ENCODE data around the gene ACAD8. TPM values are rescaled to one million over a fixed set of nuclear protein-coding genes. Genes with fewer than 3 reads are reported as not detected.

The ACAD8 gene
- 29.8 and 39.8 TPM in 2 replicates for polyA plus RNA-seq (2012; rRNA removed)
- polyA plus RNA-seq (2012; cell fraction: cytosol; rRNA removed), result 20.8 and 23.6 TPM in 2 replicates
- 64.9 and 101 TPM in 2 replicates for polyA plus RNA-seq (2012; cell fraction: nucleus; rRNA removed)

DNA sequence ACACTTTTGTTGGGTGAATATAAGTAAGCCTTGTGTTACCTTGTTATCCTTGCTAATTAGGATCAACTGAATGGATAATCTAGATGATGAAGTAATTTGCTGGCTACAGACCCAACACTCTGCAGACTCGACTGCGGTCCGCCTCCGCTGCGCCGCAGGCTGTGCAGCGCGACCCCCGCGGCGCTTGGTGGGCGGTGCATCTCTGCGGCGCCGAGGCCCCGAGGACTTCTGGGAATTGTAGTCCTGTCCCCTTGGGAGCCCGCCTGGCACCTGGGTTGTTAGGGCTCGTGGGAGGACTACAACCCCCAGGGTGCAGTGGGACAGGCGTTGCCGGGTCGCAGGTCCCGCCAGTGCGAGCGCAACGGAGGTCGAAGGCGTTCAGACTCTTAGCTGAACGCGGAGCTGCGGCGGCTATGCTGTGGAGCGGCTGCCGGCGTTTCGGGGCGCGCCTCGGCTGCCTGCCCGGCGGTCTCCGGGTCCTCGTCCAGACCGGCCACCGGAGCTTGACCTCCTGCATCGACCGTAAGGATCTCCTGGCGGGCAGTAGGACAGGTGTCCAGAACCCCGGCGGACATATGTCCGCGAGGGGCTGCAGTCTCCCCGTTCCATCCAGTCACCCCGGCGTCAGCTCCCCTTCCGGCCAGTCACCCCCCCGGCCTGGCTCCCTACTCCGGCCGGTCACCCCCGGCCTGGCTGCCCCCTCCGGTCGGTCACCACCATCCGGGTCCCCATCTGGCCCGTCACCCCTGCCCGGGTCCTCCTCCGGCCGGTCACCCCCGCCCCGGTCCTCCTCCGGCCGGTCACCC, at the start of gene ACAD8, which contains the start of gene THYN1:
Gene ACAD8 (plus strand): TSS at position 381 of the 806 bp plus-strand sequence. CDS start 33 bp downstream, at position 414.
Gene THYN1 (minus strand): TSS at position 165 of the 806 bp plus-strand sequence. CDS start 470 bp downstream, outside the sequence.
- Histone ChIP-seq H3K9ac (peak within 1 kb of the TSS; percentile 63), H3K36me3 (replicated peaks in 1 of 2; ENCODE audit: control insufficient read depth in 1 of 2, insufficient read depth in 2 of 2, low read length in 1 of 2) (peaks cover 18 to 32% of the 10 kb centered on the region in 2 experiments), H3K9me2 (no peaks in the 10 kb centered on the region), H3K27me3 (ENCODE audit: insufficient read depth) (no peaks in the 10 kb centered on the region), H4K20me1 (ENCODE audit: insufficient read depth) (no peaks in the 10 kb centered on the region), H3K4me3 (ENCODE audit: low read depth in 2 of 2, low read length in 1 of 2) (peak within 1 kb of the TSS; percentile 85 to 95), H3K79me2 (ENCODE audit: insufficient read depth) (peaks cover 35% of the 10 kb centered on the region), H2AFZ (ENCODE audit: low read depth) (peak within 1 kb of the TSS; percentile 87), H3K4me1 (ENCODE audit: control insufficient read depth in 1 of 2, insufficient read depth in 2 of 2, low read depth in 1 of 2, low read length in 1 of 2) (peaks cover 4 to 11% of the 10 kb centered on the region in 2 experiments; a peak in 3 of 4 replicates), H3K9me3 (no peaks in the 10 kb centered on the region), H3F3A (replicated peaks; ENCODE audit: insufficient read depth) (no peaks in the 10 kb centered on the region), H3K4me2 (peak within 1 kb of the TSS; percentile 91), H3K27ac (ENCODE audit: low read depth in 2 of 2, low read length in 1 of 2) (peak within 1 kb of the TSS; percentile 23 to 83; a peak in 3 of 4 replicates)
- ChIA-PET POLR2A (interaction anchor here (0.7 kb wide), 1 partner anchor 28 kb away, joined by 3 read pairs; the partner anchor contains the start of gene VPS26B), CTCF (interaction anchor here (0.8 to 2.7 kb wide), 7 partner anchors 9 to 42 kb away, joined by 3 to 9 read pairs (median 5); partner anchors contain the start of gene GLB1L3)
- 0% methylated on average over 14 of the region's 70 CpGs for WGBS (ENCODE audit: low lambda C conversion rate)
- peak; percentile 99 for DNase-seq
- TF ChIP-seq EP300 (IDR thresholded peaks at IDR 0.05; ENCODE audit: borderline replicate concordance in 1 of 2, low read depth in 1 of 2, low read length in 1 of 2) (peak in 1 of 2 experiments; percentile 23; a peak in 1 of 4 replicates), YY1 (IDR thresholded peaks at IDR 0.05; ENCODE audit: low read depth) (peak; percentile 57; the same call in 1 of the 2 replicates), TAF1 (IDR thresholded peaks at IDR 0.05; ENCODE audit: borderline replicate concordance, low read depth, low read length) (peak; percentile 65; the same call in 1 of the 2 replicates), RXRA (IDR thresholded peaks at IDR 0.05; ENCODE audit: borderline replicate concordance, low read depth) (no peak), CHD2 (IDR thresholded peaks at IDR 0.05; ENCODE audit: low read length, partially characterized antibody) (peak; percentile 86), MAX (IDR thresholded peaks at IDR 0.05; ENCODE audit: low read depth) (no peak), ELF1 (IDR thresholded peaks at IDR 0.05) (peak; percentile 64), NRF1 (IDR thresholded peaks at IDR 0.05; ENCODE audit: low read depth, low read length) (peak; percentile 54), SIN3A (IDR thresholded peaks at IDR 0.05; ENCODE audit: borderline replicate concordance, low read depth, low read length) (peak; percentile 31; the same call in 1 of the 2 replicates), ZBTB33 (IDR thresholded peaks at IDR 0.05; ENCODE audit: borderline replicate concordance, low read depth) (0 out of 2 replicates have a peak, but pooled peaks have one; percentile 9), GABPA (IDR thresholded peaks at IDR 0.05; ENCODE audit: low read depth) (peak; percentile 45; the same call in 1 of the 2 replicates), SMC3 (IDR thresholded peaks at IDR 0.05; ENCODE audit: low read depth, low read length) (no peak), RFX5 (IDR thresholded peaks at IDR 0.05; ENCODE audit: low read length) (no peak), POLR2AphosphoS5 (IDR thresholded peaks at IDR 0.05; ENCODE audit: low read depth, low read length) (peak; percentile 84), RAD21 (IDR thresholded peaks at IDR 0.05; ENCODE audit: low read length) (no peak), GATA2 (CRISPR knock-in tag; IDR thresholded peaks at IDR 0.05) (no peak), EZH2phosphoT487 (IDR thresholded peaks at IDR 0.05; ENCODE audit: borderline replicate concordance, low read depth) (no peak), JUND (IDR thresholded peaks at IDR 0.05) (no peak), RCOR1 (IDR thresholded peaks at IDR 0.05; ENCODE audit: low read length) (no peak), MXI1 (IDR thresholded peaks at IDR 0.05; ENCODE audit: low read depth, low read length) (peak; percentile 73), TEAD4 (IDR thresholded peaks at IDR 0.05; ENCODE audit: borderline replicate concordance, insufficient read depth) (no peak)
- TF ChIP-seq, protein P1, sequence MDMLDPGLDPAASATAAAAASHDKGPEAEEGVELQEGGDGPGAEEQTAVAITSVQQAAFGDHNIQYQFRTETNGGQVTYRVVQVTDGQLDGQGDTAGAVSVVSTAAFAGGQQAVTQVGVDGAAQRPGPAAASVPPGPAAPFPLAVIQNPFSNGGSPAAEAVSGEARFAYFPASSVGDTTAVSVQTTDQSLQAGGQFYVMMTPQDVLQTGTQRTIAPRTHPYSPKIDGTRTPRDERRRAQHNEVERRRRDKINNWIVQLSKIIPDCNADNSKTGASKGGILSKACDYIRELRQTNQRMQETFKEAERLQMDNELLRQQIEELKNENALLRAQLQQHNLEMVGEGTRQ (IDR thresholded peaks at IDR 0.05; ENCODE audit: borderline replicate concordance, low read depth, low read length), result no peak

Measured in SK-N-SH (cell line).